ENCODE results near the gene STXBP2.
A peak's percentile ranks its signal among the peaks of the same experiment; 100 is the strongest.

STXBP2 gene

GRCh38 chr19:7614859-7615741 lies 21.8 kb upstream of the STXBP2 start:
- DNase-seq, result no peak

GRCh38 chr19:7617172-7617571 lies 19.7 kb upstream of the STXBP2 start:
- no peak for DNase-seq

DNA sequence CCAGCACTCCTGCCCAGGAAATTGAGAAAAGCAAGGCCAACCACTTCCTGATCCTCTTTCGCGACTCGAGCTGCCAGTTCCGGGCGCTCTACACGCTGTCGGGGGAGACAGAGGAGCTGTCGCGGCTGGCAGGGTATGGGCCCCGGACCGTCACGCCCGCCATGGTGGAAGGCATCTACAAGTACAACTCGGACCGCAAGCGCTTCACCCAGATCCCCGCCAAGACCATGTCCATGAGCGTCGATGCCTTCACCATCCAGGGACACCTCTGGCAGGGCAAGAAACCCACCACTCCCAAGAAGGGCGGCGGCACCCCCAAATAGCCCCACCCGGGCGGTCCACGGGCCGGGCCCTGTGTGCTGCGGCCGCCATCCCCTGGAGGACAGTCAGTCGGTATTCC lies 19.2 kb upstream of the STXBP2 start:
- no peak for DNase-seq

DNA sequence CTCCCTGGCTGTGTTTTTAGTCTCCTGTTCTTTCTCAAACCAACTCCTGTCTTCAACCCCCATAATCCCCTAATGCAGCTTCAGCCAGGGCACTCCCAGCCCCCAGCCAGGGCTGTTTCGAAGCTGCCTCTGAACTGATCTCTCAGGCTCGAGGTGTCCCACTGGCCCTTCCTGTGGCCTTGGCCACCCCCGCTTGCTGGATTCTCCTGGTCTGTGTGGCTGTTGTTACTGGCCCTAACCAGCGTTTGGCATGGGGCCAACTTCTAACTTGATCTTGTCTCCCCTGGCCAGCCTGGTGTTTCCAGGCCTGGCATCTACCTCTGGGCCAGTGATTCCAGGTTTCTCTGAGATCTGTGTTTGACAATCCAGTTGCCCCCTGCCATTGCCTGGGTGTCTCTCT lies 18.6 kb upstream of the STXBP2 start:
- no peak for DNase-seq

DNA sequence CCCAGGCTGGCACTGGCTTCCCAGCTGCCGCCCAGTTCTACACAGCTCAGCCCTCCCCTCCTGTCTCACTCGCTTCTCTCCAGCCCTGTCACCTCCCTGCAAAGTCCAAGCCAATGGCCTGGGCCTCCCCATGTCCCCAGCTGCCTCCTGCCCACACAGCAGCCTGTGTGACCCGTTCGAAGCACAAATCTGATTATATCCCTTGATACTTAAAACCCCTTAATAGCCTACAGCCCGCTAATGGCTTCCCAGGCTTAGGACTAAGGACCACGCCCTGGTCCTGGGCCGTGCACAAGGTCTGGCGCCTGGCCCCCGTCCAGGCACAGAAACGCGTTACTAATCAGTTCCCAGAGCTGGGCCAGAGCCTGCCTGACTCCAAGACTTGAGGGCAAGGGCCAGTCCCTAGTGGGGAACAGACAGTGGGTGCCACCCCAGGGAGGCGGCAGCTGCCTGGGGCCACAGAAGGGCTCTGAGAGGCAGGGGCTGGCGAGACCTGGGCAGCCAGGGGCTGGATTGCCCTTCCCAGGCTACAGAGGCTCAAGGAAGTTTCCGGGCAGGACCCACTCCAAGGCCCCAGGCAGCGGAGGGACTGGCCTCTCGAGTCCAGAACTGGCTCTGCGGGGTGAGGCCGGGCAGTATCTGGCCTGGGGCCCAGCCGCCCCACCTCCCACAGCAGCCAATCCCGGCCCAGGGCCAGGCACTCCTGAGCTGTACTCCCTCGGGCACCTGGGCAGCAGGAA lies 18.0 kb upstream of the STXBP2 start:
- no peak for DNase-seq

DNA sequence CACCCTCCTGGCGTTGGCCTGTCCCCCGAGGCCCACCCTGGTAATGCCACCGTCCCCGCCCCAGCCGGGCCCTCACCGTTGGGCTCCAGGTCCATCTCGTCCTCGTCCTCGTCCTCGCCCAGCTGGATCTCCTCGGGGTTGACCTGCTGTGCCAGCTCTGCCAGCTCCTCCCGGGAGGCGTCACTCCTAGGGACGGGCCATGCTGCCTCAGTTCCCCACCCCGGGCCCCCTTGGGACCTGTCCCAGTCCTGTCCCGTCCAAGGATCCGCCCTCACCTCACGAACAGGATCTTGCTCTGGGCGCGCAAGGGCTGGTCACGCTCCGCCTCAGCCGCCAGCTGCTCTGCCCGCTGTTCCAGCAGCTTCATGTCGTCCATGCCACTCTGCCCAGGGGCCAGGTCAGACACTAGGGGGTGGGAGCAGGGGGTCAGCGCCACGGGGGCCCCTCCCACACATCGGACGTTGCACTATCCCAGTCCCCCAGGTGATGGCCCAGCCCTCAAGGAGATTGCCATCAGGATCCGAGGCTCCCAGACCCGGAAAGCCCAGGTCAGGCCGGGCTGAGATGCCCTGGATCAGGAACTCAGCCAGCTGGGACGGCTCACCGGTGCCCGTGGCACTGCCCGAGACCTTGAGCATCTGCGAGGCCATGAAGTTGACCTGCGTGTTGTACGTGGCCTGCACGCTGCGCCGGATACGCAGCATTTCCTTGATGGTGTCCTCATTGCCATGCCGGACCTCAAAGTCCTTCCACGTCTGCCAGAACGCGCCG lies 17.1 kb upstream of the STXBP2 start:
- no peak for DNase-seq

DNA sequence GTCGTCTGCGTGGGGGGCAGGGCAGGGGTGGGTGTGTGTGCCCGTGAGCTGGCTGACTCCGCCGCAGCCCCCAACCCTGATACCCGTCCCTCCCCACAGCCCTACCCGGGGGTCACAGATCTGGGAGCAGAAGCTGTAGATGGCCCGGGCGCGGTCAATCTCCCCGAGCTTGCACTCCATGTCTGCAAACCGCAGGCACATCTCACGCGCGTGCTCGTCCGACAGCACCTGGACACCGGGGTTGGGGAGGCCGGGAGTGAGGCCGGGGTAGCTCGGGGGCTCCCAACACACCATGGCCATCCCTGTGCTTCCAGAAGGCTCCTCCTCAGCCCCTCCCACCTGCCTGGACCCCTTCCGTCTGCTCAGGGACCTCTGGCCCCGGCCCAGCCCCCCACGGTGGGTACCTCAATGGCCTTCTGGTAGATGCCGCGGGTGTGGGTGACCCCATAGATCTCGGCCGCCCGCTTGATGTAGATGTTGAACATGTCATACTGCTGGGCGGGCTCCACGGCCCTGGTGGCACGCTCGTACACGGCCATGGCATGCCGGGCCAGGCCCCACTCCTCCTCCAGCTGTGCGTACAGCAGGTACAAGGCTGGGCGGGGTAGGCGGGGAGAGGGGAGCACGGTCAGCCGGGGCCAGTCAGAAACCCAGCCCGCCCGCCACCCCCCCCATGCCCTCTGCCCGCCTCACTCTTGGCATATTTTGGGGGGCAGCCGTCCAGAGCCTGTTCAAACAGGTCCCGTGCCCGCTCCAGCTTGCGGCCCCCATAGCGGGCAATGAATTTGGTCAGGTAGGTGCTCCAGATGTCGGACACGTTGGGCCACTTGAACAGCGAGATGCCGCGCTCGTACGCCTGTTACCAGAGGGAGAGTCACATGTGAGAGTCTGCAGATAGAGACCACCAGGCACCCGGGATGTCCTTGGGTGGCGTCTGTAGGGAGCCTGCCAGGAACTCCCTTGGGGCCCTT lies 16.2 kb upstream of the STXBP2 start:
- DNase-seq, result no peak

DNA sequence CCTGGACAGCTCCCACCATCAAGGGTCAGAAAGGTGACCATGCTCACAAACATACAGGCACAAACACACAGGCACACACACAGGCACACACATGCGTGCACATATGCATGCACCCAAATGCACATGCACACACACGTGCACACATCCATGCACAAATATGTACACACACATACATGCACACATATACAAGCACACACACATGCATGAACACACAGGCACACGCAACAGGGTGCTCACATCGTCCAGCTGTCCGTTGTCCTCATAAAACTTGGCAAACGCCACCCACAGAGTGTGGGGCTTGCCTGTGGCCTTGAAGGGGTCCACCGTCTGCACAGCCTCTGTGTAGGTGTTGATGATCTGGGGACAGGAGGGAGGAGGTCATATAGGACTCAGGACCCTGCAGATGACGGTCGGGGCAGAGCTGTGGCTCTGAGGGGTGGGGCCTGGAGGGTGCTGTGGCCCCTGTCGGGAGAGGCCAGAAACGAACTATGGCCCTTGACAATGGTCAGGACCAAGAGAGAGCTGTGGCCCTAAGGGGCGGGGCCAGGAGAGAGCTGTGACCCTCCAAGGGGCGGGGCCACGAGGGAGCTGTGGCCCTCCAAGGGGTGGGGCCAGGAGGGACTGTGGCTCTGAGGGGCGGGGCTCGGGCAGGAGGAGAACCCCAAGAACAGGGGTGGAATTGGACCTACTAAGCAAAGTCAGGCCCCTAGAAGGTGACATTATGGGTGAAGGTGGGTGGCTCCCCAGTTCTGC lies 13.8 kb upstream of the STXBP2 start:
- DNase-seq, result peak; percentile 31

GRCh38 chr19:7623725-7624603 lies 12.9 kb upstream of the STXBP2 start:
- DNase-seq, result no peak

- DNase-seq, result no peak
These were observed 12.1 kb upstream of the STXBP2 start for GRCh38 chr19:7624810-7625209.

- DNase-seq, result no peak
These were observed 11.0 kb upstream of the STXBP2 start for GRCh38 chr19:7625763-7626372.

- no peak for DNase-seq
These were observed 9.7 kb upstream of the STXBP2 start for GRCh38 chr19:7627166-7627565.

DNA sequence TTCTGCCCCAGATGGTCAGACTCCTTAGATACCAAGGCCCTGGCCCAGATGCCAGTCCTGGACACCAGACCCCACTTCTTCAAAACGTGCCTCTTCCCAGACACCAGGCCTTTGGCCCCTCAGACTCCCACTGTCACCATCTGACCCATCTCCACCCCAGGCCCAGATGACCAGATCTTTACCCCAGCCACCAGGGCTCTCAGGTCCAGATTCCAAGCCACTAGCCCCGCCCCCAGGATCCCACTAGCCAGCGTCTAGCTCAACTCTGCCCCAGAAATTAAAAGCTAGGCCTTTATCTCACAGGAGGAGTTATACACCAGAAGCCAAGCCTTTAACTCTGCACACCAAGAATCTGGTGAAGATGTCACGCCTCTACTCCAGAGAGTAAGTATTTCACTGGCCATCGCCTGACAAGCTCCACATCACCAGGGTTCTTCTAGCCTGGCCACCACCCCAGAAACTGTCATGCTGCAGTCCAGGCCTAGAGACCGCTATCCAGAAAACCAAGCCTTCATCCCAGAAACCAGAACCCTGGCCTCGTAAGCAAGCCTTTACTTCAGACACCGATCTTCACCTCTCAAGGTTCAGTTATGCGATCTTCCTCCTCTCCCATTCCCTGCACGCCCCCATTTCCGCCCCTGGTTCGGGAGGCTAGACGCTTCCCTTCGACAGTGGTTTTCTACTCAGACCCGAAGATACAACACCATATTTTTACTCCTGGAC lies 8.2 kb upstream of the STXBP2 start:
- no peak for DNase-seq

- peak; percentile 96 for DNase-seq
These were observed 7.4 kb upstream of the STXBP2 start, which contains the start of the genes PET100 and XAB2 for GRCh38 chr19:7629347-7630054. TSS of gene PET100 (plus strand) at chr19:7629793. CDS start at chr19:7629834, 41 bp downstream. TSS of gene XAB2 (minus strand) at chr19:7629545. CDS start at chr19:7629527, 18 bp downstream.

GRCh38 chr19:7631577-7631976 lies 5.3 kb upstream of the STXBP2 start:
- no peak for DNase-seq

GRCh38 chr19:7632340-7633203 lies 4.3 kb upstream of the STXBP2 start:
- DNase-seq, result no peak

DNA sequence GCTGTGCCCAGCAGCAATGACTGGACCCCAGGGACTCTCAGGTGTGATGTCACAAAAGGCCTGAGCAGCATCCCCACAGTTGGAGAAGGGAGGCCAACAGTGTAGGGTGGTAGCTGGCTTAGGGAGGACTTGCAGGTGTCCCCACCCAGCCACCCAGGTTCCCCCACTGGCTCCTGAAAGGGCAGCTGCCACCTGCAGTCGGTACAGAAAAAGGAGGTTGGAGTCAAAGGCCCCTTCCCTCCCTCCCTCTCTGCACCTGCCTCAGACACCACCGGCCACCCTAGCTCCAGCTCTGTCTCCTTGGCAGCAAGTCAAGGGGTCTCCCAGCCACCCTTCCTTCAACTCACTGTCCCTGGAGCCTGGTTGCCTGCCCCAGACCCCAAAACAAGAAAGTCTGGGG lies 3.2 kb upstream of the STXBP2 start, which contains the start of gene PCP2:
Gene PCP2, minus strand, starts transcription at position 22 of the 400 bp plus-strand sequence. CDS start 262 bp downstream, outside the sequence.
- no peak for DNase-seq
